ENCODE results near the gene GRAMD1A. TPM values are rescaled to one million over a fixed set of nuclear protein-coding genes. Genes with fewer than 3 reads are reported as not detected.

GRAMD1A gene
- total RNA-seq, 1 experiment from 2014 or later: 32.8 TPM

DNA sequence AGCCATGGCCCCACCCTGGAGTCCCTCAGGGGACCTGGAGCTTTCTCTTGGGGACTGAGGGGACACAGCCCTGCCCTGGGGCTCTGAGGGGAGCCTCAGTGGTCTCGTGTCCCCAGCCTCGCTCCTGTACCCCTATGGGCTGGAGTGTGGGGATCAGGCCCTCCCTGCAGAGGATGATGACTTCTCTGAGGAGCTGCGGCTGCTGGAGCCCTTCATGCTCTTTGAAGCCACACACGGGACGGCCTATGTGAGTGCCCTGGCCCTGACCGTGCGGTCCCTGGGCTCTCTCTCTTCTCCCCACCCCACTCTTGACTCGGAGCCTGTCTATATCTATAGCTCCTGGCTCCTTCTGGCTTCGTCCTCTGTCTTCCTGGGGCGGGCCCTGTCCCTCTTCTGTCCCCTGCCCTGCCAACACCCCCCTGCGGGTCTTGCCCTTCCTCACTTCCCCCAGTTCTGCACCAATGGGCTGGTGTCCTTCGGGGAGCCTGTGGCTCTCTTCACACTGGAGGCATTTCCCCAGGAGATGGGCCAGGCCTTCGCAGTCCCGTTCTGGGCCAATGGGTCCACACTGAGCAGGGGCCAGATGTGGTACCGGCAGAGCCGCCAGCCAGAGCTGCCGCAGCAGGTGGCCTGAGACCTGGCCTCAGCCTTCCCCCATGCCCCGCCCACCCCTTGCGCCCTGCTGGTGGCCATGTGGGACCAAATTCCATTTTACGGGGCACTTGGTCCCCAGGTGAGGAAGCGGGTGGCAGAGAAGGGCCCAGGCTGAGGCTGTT, 74.5 kb downstream of the GRAMD1A start:
- in situ Hi-C loops (cut with HindIII; ENCODE audit: low pct_unique_long_range_greater_than_20kb, low sequenced_read_pairs): no loop called here
- no peak for DNase-seq (ENCODE audit: low read depth)

DNA sequence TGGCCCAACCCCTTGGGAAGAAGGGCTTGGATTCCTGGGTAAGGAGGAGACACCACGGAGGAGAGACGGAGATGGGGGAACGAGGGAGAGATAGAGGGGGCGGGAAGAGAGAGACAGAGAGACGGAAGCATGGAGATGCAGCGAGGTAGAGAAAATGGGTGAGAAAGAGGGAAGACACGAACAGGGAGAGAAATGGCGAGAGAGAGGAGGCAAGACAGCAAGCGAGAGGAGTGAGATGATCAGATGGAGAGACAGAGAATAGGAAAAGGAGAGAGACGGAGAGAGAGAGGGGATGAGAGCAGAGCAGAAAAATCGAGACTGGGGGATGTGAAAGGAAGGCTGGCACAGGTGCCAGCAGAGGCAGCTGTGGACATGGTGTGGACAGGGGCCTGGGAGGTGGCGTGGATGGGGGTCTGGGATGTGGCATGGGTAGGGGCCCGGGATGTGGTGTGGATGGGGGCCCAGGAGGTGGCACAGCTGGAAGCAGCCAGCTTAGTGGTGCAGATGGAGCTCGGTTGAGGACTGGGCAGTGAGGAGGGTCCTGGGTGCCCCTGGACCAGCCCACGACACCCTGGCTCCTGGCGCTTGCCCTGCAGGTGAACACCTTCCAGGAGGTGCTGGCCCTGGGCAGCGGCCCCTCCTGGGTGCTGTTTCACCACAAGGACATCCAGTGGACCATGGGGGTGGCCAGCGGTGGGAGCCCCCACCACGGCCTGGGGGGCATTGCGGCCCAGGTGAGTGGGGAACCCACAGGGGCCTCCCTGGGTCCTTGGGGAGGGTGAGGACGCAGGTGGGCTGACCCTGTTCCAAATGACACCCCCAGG, 75.3 kb downstream of the GRAMD1A start:
- in situ Hi-C loops (cut with HindIII; ENCODE audit: low pct_unique_long_range_greater_than_20kb, low sequenced_read_pairs): no loop called here
- DNase-seq (ENCODE audit: low read depth): no peak

DNA sequence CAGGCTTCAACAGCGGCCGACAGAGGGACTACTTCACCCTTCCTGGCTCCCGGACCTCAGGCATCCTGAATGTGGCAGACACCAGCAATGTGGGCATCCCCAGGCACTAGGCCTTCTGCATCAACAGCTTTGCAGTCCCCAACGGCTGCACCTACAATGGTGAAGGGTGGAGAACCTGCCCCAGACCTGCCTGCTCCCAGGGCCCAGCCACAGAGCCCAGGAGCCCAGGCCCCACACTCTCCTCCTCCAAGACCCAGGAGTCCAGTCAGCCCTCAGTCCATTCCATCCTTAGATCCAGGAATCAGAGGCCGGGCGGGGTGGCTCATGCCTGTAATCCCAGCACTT, 75.9 kb downstream of the GRAMD1A start:
- DNase-seq (ENCODE audit: low read depth): no peak
- in situ Hi-C loops (cut with HindIII; ENCODE audit: low pct_unique_long_range_greater_than_20kb, low sequenced_read_pairs): no loop called here

Other genes with a start within 250 kb of the GRAMD1A start
- gene ZNF599, start 227.1 kb upstream of the GRAMD1A start, total RNA-seq (2014; rRNA removed; shearing (Covaris generic); ENCODE audit: low replicate concordance): 11.7 and 26.0 TPM in 2 replicates
- gene ZNF30, start 73.4 kb upstream of the GRAMD1A start, total RNA-seq (2014; rRNA removed; shearing (Covaris generic); ENCODE audit: low replicate concordance): 0.23 and 2.7 TPM in 2 replicates
- gene ZNF792, start 36.1 kb upstream of the GRAMD1A start, total RNA-seq (2014; rRNA removed; shearing (Covaris generic); ENCODE audit: low replicate concordance): 3.9 and 6.7 TPM in 2 replicates
- 3.3 and 4.3 TPM in 2 replicates for gene SCN1B, start 30.1 kb downstream of the GRAMD1A start, total RNA-seq (2014; rRNA removed; shearing (Covaris generic); ENCODE audit: low replicate concordance)
- 0.84 TPM in 1 of 2 replicates, not detected in the other for gene HPN, start 41.4 kb downstream of the GRAMD1A start, total RNA-seq (2014; rRNA removed; shearing (Covaris generic); ENCODE audit: low replicate concordance)
- gene FXYD3, start 115.5 kb downstream of the GRAMD1A start, total RNA-seq (2014; rRNA removed; shearing (Covaris generic); ENCODE audit: low replicate concordance): not detected in 2 replicates
- gene LGI4, start 134.7 kb downstream of the GRAMD1A start, total RNA-seq (2014; rRNA removed; shearing (Covaris generic); ENCODE audit: low replicate concordance): 0.29 TPM in 1 of 2 replicates, not detected in the other
- not detected in 2 replicates for gene FXYD1, start 138.5 kb downstream of the GRAMD1A start, total RNA-seq (2014; rRNA removed; shearing (Covaris generic); ENCODE audit: low replicate concordance)
- not detected in 2 replicates for gene FXYD7, start 142.9 kb downstream of the GRAMD1A start, total RNA-seq (2014; rRNA removed; shearing (Covaris generic); ENCODE audit: low replicate concordance)
- 43.7 and 51.5 TPM in 2 replicates for gene FXYD5, start 154.4 kb downstream of the GRAMD1A start, total RNA-seq (2014; rRNA removed; shearing (Covaris generic); ENCODE audit: low replicate concordance)
- not detected in 2 replicates for gene FAM187B, start 228.4 kb downstream of the GRAMD1A start, total RNA-seq (2014; rRNA removed; shearing (Covaris generic); ENCODE audit: low replicate concordance)
- gene LSR, start 248.7 kb downstream of the GRAMD1A start, total RNA-seq (2014; rRNA removed; shearing (Covaris generic); ENCODE audit: low replicate concordance): 13.0 and 33.0 TPM in 2 replicates

Measured in Caki2 (cell line).